HG03103 (cell line): ENCODE results near the gene PTPRF.

Experiments
- ATAC-seq: cut with Tn5 transposase; IDR thresholded peaks from one replicate; pipeline ENCODE4 v1.9.1; 2021; ENCODE audit warnings: low read depth; ENCODE audit not compliant: unreplicated experiment

Gene PTPRF

GRCh38 chr1:43650310-43651085, 119.8 kb downstream of the PTPRF start:
- ATAC-seq = peak; percentile 42

GRCh38 chr1:43651188-43651587, 120.5 kb downstream of the PTPRF start:
- no peak for ATAC-seq

GRCh38 chr1:43651902-43652301, 121.2 kb downstream of the PTPRF start:
- no peak for ATAC-seq

- ATAC-seq = no peak
These were observed 122.7 kb downstream of the PTPRF start for GRCh38 chr1:43653339-43653738.

GRCh38 chr1:43653893-43654292, 123.2 kb downstream of the PTPRF start:
- ATAC-seq = no peak

- no peak for ATAC-seq
These were observed 125.3 kb downstream of the PTPRF start for GRCh38 chr1:43655953-43656352.

GRCh38 chr1:43659212-43660166, 128.8 kb downstream of the PTPRF start:
- no peak for ATAC-seq

GRCh38 chr1:43660355-43660754, 129.7 kb downstream of the PTPRF start:
- no peak for ATAC-seq

GRCh38 chr1:43664369-43664768, 133.7 kb downstream of the PTPRF start:
- ATAC-seq = no peak

- no peak for ATAC-seq
These were observed 135.9 kb downstream of the PTPRF start for GRCh38 chr1:43666608-43667007.

GRCh38 chr1:43668956-43669355, 138.3 kb downstream of the PTPRF start:
- ATAC-seq = no peak

GRCh38 chr1:43669878-43670277, 139.2 kb downstream of the PTPRF start:
- ATAC-seq = no peak

GRCh38 chr1:43671193-43671592, 140.5 kb downstream of the PTPRF start:
- ATAC-seq = no peak

- no peak for ATAC-seq
These were observed 141.1 kb downstream of the PTPRF start for GRCh38 chr1:43671626-43672330.

GRCh38 chr1:43673261-43673660, 142.6 kb downstream of the PTPRF start:
- ATAC-seq = no peak
